Measurements from ENCODE around the gene PRKN.

DNA sequence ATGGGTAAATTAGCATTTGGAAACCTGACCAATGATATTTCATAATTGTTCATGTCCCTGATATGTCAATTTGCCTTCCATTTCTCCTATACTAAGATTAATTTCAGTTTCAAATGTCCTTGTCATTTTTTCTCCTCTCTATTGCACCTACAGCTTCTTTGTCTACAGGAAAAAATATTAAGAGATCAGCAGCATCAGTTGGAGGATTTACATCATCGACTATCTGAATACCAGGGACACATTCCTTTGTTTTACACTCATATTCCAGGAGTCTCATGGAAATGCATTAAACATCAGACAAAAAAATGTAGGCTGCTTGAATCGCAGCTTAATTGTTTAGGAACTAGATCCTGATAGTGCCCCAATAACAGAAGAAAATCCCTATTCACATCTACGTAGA is 188.2 kb downstream of the PRKN start:
- TF ChIP-seq, protein P1, sequence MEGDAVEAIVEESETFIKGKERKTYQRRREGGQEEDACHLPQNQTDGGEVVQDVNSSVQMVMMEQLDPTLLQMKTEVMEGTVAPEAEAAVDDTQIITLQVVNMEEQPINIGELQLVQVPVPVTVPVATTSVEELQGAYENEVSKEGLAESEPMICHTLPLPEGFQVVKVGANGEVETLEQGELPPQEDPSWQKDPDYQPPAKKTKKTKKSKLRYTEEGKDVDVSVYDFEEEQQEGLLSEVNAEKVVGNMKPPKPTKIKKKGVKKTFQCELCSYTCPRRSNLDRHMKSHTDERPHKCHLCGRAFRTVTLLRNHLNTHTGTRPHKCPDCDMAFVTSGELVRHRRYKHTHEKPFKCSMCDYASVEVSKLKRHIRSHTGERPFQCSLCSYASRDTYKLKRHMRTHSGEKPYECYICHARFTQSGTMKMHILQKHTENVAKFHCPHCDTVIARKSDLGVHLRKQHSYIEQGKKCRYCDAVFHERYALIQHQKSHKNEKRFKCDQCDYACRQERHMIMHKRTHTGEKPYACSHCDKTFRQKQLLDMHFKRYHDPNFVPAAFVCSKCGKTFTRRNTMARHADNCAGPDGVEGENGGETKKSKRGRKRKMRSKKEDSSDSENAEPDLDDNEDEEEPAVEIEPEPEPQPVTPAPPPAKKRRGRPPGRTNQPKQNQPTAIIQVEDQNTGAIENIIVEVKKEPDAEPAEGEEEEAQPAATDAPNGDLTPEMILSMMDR (IDR thresholded peaks at IDR 0.05; ENCODE audit: low read length), result no peak
- TF ChIP-seq EZH2 (optimal IDR thresholded peaks at IDR 0.05; ENCODE audit: low read depth, low read length) (no peak), EZH2phosphoT487 (IDR thresholded peaks at IDR 0.05; ENCODE audit: low read length) (no peak)
